Bladder microvascular endothelial cell (primary cell): ENCODE measurements around the gene STK11IP. TPM values are rescaled to one million over a fixed set of nuclear protein-coding genes. Genes with fewer than 3 reads are reported as not detected.

Source experiments
- total RNA-seq: library from RNA; depleted of rRNA; stranded (reverse); fragments of >200 nt; gene quantifications from 2 replicates; pipeline ENCODE4 v1.2.3, GENCODE V29; 2014

Gene STK11IP
- total RNA-seq = 7.8 and 10.7 TPM in 2 replicates

DNA sequence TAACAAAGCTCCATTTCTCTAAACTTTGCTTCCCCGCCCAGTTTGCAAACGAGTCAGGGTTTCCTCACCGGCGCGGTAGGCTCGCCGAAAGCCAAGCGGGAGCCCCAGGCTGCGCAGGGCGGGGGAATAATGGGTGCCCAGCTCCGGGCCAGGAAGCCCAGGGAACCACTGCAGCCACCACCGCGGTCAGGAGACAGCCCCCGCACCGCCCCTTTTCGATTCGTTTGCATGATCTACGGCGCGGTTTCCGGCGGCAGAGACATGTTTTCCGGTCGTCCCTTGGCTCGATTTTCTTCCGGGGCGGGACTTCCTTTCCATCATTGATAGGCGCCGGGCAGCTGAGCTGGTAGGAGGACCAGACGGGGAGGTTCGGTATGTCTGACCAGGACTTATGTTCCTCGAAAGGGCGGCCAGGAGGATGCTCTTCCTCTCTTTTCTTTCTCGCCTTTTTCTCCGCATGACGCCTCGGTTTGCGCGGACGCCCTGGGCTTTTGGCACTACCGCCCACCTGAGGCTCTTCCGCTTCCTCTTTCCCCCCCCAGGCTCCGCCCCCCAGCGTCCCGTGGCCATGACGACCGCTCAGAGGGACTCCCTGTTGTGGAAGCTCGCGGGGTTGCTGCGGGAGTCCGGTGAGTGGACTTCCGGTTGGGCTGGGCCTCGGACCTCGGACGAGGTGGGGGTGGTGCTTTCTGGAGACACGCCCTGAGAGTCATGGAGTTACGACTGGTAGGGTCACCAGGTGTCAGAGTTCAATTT lies at the start of gene STK11IP:
TSS of gene STK11IP (plus strand) at position 306 of the 756 bp plus-strand sequence. CDS start at position 569, 263 bp downstream.

GRCh38 chr2:219571311-219572236 lies 26.1 kb upstream of the STK11IP start, which contains the start of gene OBSL1:
Gene OBSL1 (minus strand): TSS chr2:219571539. CDS start chr2:219571232, 307 bp downstream.

DNA sequence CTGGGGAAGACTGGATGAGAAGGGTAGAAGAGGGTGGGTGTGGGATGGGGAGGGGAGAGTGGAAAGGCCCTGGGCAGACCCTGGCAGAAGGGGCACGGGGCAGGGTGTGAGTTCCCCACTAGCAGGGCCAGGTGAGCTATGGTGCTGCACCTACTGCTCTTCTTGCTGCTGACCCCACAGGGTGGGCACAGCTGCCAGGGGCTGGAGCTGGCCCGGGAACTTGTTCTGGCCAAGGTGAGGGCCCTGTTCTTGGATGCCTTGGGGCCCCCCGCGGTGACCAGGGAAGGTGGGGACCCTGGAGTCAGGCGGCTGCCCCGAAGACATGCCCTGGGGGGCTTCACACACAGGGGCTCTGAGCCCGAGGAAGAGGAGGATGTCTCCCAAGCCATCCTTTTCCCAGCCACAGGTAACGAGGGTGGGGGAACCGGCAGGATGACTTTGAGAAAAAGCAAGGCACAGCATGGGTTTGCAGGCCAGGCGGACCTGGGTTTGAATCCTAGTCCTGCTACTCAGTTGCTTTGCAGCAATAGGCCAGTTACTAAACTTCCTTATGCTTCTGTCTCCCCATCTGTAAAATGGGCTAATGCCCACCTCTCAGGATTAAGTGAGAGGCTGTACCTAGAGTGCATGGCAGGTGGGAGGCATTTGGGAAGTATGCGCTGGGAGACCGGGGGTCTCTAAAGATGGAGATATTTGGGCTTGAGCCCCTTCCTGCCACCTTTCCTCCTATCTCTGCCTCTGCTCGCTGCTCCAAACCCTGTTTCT lies 25.2 kb upstream of the STK11IP start, which contains the start of gene INHA:
TSS of gene INHA (plus strand) at position 74 of the 765 bp plus-strand sequence. CDS start at position 139, 65 bp downstream.

DNA sequence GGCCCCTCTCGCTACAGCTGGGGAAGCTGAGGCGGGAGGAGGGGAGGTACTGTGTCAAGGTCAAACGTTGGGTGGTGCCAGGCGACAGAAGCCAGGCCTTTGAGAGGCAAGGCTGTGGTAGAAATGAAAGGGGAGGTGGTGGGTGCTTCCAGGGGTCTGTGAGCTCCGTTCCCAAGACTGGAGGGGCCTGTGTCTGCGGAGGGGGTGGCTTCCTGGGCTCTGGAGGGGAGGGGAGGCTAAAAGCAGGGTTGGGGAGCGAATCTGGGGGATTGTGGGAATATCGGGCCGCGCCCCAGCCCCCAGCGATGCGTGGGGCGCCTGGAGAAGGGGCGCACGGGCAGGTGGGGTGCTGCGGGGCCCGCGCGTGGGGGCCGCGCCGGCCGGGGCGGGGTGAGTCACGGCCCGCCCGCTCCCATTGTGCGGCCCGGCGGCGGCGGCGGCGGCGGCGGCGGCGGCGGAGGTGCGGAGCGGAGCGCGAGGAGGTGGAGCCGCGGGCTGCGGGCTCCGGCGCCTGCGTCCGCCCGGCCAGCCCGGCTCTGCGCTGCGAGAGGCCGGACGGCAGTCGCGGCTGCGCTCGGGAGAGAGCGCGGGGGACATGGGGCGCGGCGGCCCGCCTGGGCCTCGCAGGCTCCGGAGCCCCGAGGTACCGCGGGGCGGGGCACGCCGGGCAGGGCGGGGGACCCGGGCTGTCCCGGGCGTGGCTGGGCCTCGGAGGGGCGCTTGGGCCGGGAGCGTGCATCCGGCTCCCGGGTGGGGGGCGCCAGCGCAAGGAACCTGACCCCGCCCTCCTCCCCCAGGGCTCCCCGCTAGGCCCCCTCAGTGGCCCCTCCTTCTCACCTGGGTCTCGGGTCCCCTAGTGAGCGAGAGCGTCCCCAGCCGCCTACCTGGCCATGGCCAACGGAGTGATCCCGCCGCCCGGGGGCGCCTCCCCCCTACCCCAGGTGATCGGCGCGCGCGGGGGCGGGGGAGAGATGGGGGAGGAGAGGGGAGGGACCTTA lies 29.7 kb downstream of the STK11IP start, which contains the start of gene SLC4A3:
TSS of gene SLC4A3 (plus strand) at position 528 of the 998 bp plus-strand sequence. CDS start at position 891, 363 bp downstream.

Other genes starting within 250 kb of the STK11IP start
- 40.3 and 51.7 TPM in 2 replicates for gene DNPEP, start 209.9 kb upstream of the STK11IP start, total RNA-seq
- not detected in 2 replicates for gene DES, start 179.5 kb upstream of the STK11IP start, total RNA-seq
- 0.44 and 0.65 TPM in 2 replicates for gene SPEG, start 163.0 kb upstream of the STK11IP start, total RNA-seq
- 27.0 and 28.9 TPM in 2 replicates for gene GMPPA, start 99.0 kb upstream of the STK11IP start, total RNA-seq
- not detected in 2 replicates for gene ASIC4, start 83.4 kb upstream of the STK11IP start, total RNA-seq
- gene CHPF, start 54.0 kb upstream of the STK11IP start, total RNA-seq = 1.3 and 2.9 TPM in 2 replicates
- not detected in 2 replicates for gene TMEM198, start 53.8 kb upstream of the STK11IP start, total RNA-seq
- 13.9 and 33.5 TPM in 2 replicates for gene OBSL1, start 26.3 kb upstream of the STK11IP start, total RNA-seq
- not detected in 2 replicates for gene INHA, start 25.5 kb upstream of the STK11IP start, total RNA-seq
- under 0.01 and 0.25 TPM in 2 replicates for gene SLC4A3, start 29.8 kb downstream of the STK11IP start, total RNA-seq